H9 (cell line): ENCODE measurements around the gene HOXD4. TPM values are rescaled to one million over a fixed set of nuclear protein-coding genes. Genes with fewer than 3 reads are reported as not detected.

Experiments used
- DNase-seq: peaks from one replicate; pipeline ENCODE4 v3.0.0-alpha.2; 2017
- H2AFZ ChIP-seq: one replicate; pipeline ENCODE4 v1.6.1; 2013; ENCODE audit warnings: mild to moderate bottlenecking, low read length, control low read depth, moderate library complexity
- H2AK5ac ChIP-seq: 2 replicates; pipeline ENCODE4 v1.6.1; 2013; ENCODE audit warnings: low read length, control low read depth, mixed read lengths; ENCODE audit not compliant: insufficient read length
- H2BK120ac ChIP-seq: one replicate; pipeline ENCODE4 v1.6.1; 2013; ENCODE audit warnings: low read depth, mild to moderate bottlenecking, low read length, control low read depth, inconsistent platforms; ENCODE audit not compliant: poor library complexity, severe bottlenecking
- H2BK12ac ChIP-seq: 2 replicates; pipeline ENCODE4 v1.6.1; 2013; ENCODE audit warnings: low read length, control low read depth, mixed read lengths, low read depth; ENCODE audit not compliant: insufficient read length
- H2BK15ac ChIP-seq: 2 replicates; pipeline ENCODE4 v1.6.1; 2013; ENCODE audit warnings: low read depth, low read length, control low read depth
- H2BK20ac ChIP-seq: one replicate; pipeline ENCODE4 v1.6.1; 2013; ENCODE audit warnings: low read depth, mild to moderate bottlenecking, low read length, control low read depth, inconsistent platforms; ENCODE audit not compliant: poor library complexity, severe bottlenecking
- H2BK5ac ChIP-seq: 2 replicates; pipeline ENCODE4 v1.6.1; 2013; ENCODE audit warnings: low read length, control low read depth, mixed read lengths; ENCODE audit not compliant: insufficient read length
- H3K14ac ChIP-seq: 2 replicates; pipeline ENCODE4 v1.6.1; 2013; ENCODE audit warnings: low read length, control low read depth; ENCODE audit not compliant: insufficient read depth
- H3K18ac ChIP-seq: 2 replicates; pipeline ENCODE4 v1.6.1; 2013; ENCODE audit warnings: low read depth, mild to moderate bottlenecking, mixed read lengths, low read length, control low read depth; ENCODE audit not compliant: insufficient read length
- H3K23ac ChIP-seq: 2 replicates; pipeline ENCODE4 v1.6.1; 2013; ENCODE audit warnings: low read length, control low read depth, mixed read lengths, low read depth; ENCODE audit not compliant: insufficient read length
- H3K23me2 ChIP-seq: 2 replicates; pipeline ENCODE4 v1.6.1; 2013; ENCODE audit warnings: low read depth, mild to moderate bottlenecking, mixed read lengths, low read length, control low read depth; ENCODE audit not compliant: insufficient read length, poor library complexity, severe bottlenecking
- H3K27ac ChIP-seq: 2 replicates; pipeline ENCODE4 v1.5.1; 2013; ENCODE audit warnings: low read length, control low read depth, mixed read lengths, low read depth; ENCODE audit not compliant: insufficient read length
- H3K27me3 ChIP-seq: 2 replicates; pipeline ENCODE4 v1.6.1; 2013; ENCODE audit warnings: low read length, control low read depth, inconsistent platforms; ENCODE audit not compliant: insufficient read depth
- H3K4ac ChIP-seq: 2 replicates; pipeline ENCODE4 v1.6.1; 2013; ENCODE audit warnings: low read depth, mild to moderate bottlenecking, control low read depth, inconsistent platforms, low read length, moderate library complexity
- H3K4me1 ChIP-seq: 2 replicates; pipeline ENCODE4 v1.6.1; 2013; ENCODE audit warnings: low read length, control low read depth, inconsistent platforms; ENCODE audit not compliant: insufficient read depth
- H3K4me2 ChIP-seq: 2 replicates; pipeline ENCODE4 v1.6.1; 2013; ENCODE audit warnings: low read length, control low read depth, mixed read lengths; ENCODE audit not compliant: insufficient read length, insufficient read depth
- H3K56ac ChIP-seq: 2 replicates; pipeline ENCODE4 v1.6.1; 2013; ENCODE audit warnings: low read depth, mild to moderate bottlenecking, mixed read lengths, low read length, control low read depth; ENCODE audit not compliant: insufficient read length
- H3K79me1 ChIP-seq: 2 replicates; pipeline ENCODE4 v1.6.1; 2013; ENCODE audit warnings: low read depth, mild to moderate bottlenecking, moderate library complexity, low read length, control low read depth, inconsistent platforms; ENCODE audit not compliant: insufficient read depth, poor library complexity, severe bottlenecking
- H3K79me2 ChIP-seq: 2 replicates; pipeline ENCODE4 v1.6.1; 2013; ENCODE audit warnings: low read length, control low read depth, inconsistent platforms; ENCODE audit not compliant: insufficient read depth
- H3K9ac ChIP-seq: 2 replicates; pipeline ENCODE4 v1.6.1; 2013; ENCODE audit warnings: low read length, control low read depth, mixed read lengths; ENCODE audit not compliant: insufficient read length; ENCODE audit errors: extremely low read depth
- H3K9me3 ChIP-seq: one replicate; pipeline ENCODE4 v1.6.1; 2013; ENCODE audit warnings: low read depth, low read length, inconsistent platforms; ENCODE audit not compliant: control insufficient read depth
- H3T11ph ChIP-seq: one replicate; pipeline ENCODE4 v1.6.1; 2013; ENCODE audit warnings: mild to moderate bottlenecking, low read length, control low read depth, inconsistent platforms
- H4K20me1 ChIP-seq: one replicate; pipeline ENCODE4 v1.6.1; 2013; ENCODE audit not compliant: control insufficient read depth, insufficient read length, insufficient read depth
- H4K5ac ChIP-seq: 2 replicates; pipeline ENCODE4 v1.6.1; 2013; ENCODE audit warnings: low read depth, mild to moderate bottlenecking, mixed read lengths, low read length, control low read depth; ENCODE audit not compliant: insufficient read length
- H4K8ac ChIP-seq: replicated peaks from 2 replicates; pipeline ENCODE4 v1.6.1; 2013; ENCODE audit warnings: low read length, control low read depth, mixed read lengths, low read depth; ENCODE audit not compliant: insufficient read length
- H4K91ac ChIP-seq: 2 replicates; pipeline ENCODE4 v1.6.1; 2013; ENCODE audit warnings: low read depth, mild to moderate bottlenecking, moderate library complexity, mixed read lengths, low read length, control low read depth; ENCODE audit not compliant: insufficient read length
- H3K27ac Mint-ChIP-seq, 3 experiments: 2 replicates in 2 of 3; 3 replicates in 1 of 3; pipeline ENCODE4 v1.8.0; 2020 to 2021; ENCODE audit warnings: mixed read lengths in 3 of 3, mild to moderate bottlenecking in 1 of 3, moderate library complexity in 1 of 3
- H3K27me3 Mint-ChIP-seq: 2 replicates; pipeline ENCODE4 v1.8.0; 2021; ENCODE audit warnings: low read depth, mild to moderate bottlenecking, moderate library complexity, mixed read lengths
- H3K36me3 Mint-ChIP-seq, 3 experiments: 2 replicates in 2 of 3; 3 replicates in 1 of 3; pipeline ENCODE4 v1.8.0; 2020 to 2021; ENCODE audit warnings: low read depth in 3 of 3, mixed read lengths in 3 of 3; ENCODE audit not compliant: insufficient read depth in 1 of 3
- H3K4me1 Mint-ChIP-seq, 2 experiments: 2 replicates each; pipeline ENCODE4 v1.8.0; 2020; ENCODE audit warnings: mixed read lengths in 2 of 2
- H3K4me3 Mint-ChIP-seq, 2 experiments: 2 replicates in 1 of 2; 3 replicates in 1 of 2; pipeline ENCODE4 v1.8.0; 2020 to 2021; ENCODE audit warnings: mild to moderate bottlenecking in 2 of 2, mixed read lengths in 2 of 2, moderate library complexity in 1 of 2
- H3K9me3 Mint-ChIP-seq, 2 experiments: 2 replicates in 1 of 2; 3 replicates in 1 of 2; pipeline ENCODE4 v1.8.0; 2020; ENCODE audit warnings: mild to moderate bottlenecking in 2 of 2, mixed read lengths in 2 of 2, moderate library complexity in 1 of 2
- CTCF ChIP-seq: fragments of 200-600 bp; sonication (generic); conservative IDR thresholded peaks from 3 replicates; pipeline ENCODE4 v1.8.0; 2021; ENCODE audit warnings: antibody characterized with exemption, mild to moderate bottlenecking
- total RNA-seq: library from RNA; stranded (reverse); gene quantifications from 2 replicates; pipeline ENCODE4 v1.2.1, GENCODE V29; 2021

The HOXD4 gene
- total RNA-seq, 1 experiment from 2014 or later = not detected

- no peak overlapping the region for H3T11ph ChIP-seq
- no peak overlapping the region for H3K56ac ChIP-seq
- H4K5ac ChIP-seq = no peak overlapping the region
- no peak overlapping the region for H3K27ac ChIP-seq
- Mint-ChIP-seq H3K27me3 (peaks cover 100% of the 10 kb centered on the region), H3K36me3 (no peaks in the 10 kb centered on the region; a peak in 1 of 7 replicates), H3K27ac (no peak overlapping the region), H3K4me1 (peaks cover 2 to 16% of the 10 kb centered on the region in 2 experiments; a peak in 3 of 4 replicates), H3K9me3 (peaks cover 3 to 8% of the 10 kb centered on the region in 2 experiments; a peak in 3 of 5 replicates), H3K4me3 (no peak overlapping the region)
- peaks cover 93% of the 10 kb centered on the region for H3K27me3 ChIP-seq
- H3K4me2 ChIP-seq = no peak overlapping the region
- no peak overlapping the region for H2BK5ac ChIP-seq
- no peaks in the 10 kb centered on the region for H3K79me2 ChIP-seq
- H3K9me3 ChIP-seq = no peaks in the 10 kb centered on the region
- no peaks in the 10 kb centered on the region for H3K4me1 ChIP-seq
- no peak for DNase-seq
- no peaks in the 10 kb centered on the region for H3K79me1 ChIP-seq
- H4K8ac ChIP-seq = no peak overlapping the region
- H3K23ac ChIP-seq = no peak overlapping the region
- no peak overlapping the region for H2BK120ac ChIP-seq
- no peak overlapping the region for H3K4ac ChIP-seq
- H2AFZ ChIP-seq = no peak overlapping the region
- no peak overlapping the region for H3K14ac ChIP-seq
- no peak for TF ChIP-seq CTCF
- H4K91ac ChIP-seq = no peak overlapping the region
- no peak overlapping the region for H2BK12ac ChIP-seq
- no peaks in the 10 kb centered on the region for H4K20me1 ChIP-seq
- no peaks in the 10 kb centered on the region for H3K23me2 ChIP-seq
- no peak overlapping the region for H2BK15ac ChIP-seq
- no peak overlapping the region for H3K9ac ChIP-seq
- H2AK5ac ChIP-seq = no peak overlapping the region
- H2BK20ac ChIP-seq = no peak overlapping the region
- no peak overlapping the region for H3K18ac ChIP-seq
These were observed 4.7 kb upstream of the HOXD4 start for GRCh38 chr2:176146645-176147044.
